Tibial nerve (tissue), 3 donors: Measurements from ENCODE around the gene RBBP7.

Experiments
- CTCF ChIP-seq, 5 experiments: fragments of 200-600 bp in 3 of 5; fragments of 450-650 bp in 2 of 5; sonication (generic) in 3 of 5; IDR thresholded peaks; one replicate each; pipeline ENCODE4 v1.5.1; 2016 to 2019; ENCODE audit warnings: antibody characterized with exemption in 5 of 5, mild to moderate bottlenecking in 3 of 5, moderate library complexity in 2 of 5
- POLR2A ChIP-seq, 2 donors: fragments of 450-650 bp; IDR thresholded peaks; one replicate each; pipeline ENCODE4 v1.6.1; 2017; ENCODE audit warnings: antibody characterized with exemption in 2 of 2, mild to moderate bottlenecking in 2 of 2, moderate library complexity in 2 of 2

DNA sequence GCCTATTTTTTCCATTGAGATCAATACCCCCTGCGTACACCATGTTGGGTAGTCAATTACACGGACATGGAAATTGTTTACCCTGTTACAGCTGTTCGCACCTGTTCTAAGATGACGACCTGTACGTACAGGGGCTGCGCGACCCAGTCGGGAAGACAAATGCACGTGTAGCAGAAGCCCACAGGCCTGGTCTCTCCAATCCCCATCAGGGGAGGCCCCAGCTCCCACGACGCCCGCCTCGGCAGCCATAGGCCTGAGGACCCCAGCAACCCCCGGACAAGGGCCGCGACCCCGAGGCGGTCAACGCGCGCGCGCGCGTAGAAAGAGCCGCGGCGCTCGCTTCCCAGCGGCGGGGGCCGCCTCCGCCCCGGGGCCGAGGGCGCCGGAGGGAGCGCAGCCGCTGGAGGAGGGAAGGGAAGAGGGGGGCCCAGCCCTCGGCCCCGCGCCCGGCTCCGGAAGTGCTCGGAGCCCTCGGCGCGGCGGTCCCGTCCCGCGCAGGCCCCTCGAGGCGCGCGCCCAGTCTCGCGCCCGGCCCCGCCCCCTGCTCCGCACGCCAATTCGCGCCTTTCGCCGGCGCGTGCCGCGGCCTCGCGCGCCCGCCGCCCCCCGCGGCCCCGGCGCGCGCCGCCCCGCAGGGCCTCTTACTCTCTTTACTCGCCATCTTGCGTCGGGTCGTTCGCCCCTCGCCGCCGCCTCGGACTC, 618 bp downstream of the RBBP7 start:
- TF ChIP-seq POLR2A (IDR thresholded peaks at IDR 0.05) (no peak), CTCF (IDR thresholded peaks at IDR 0.05) (no peak)
